HG02970 (cell line): ENCODE results near the gene ARRDC4.
"Not testable (repeated sequence)": the region's sequence is repeated elsewhere in the genome, so short reads cannot be mapped to it uniquely, and the experiment has no call there.

Experiments
- ATAC-seq: cut with Tn5 transposase; IDR thresholded peaks from one replicate; pipeline ENCODE4 v1.9.1; 2021; ENCODE audit warnings: mild to moderate bottlenecking, moderate library complexity, moderate number of reproducible peaks; ENCODE audit not compliant: unreplicated experiment, low FRiP score

The ARRDC4 gene

GRCh38 chr15:97963779-97964178 lies 3.3 kb downstream of the ARRDC4 start:
- no peak for ATAC-seq

- ATAC-seq = no peak
Observed at GRCh38 chr15:97966246-97966645, 5.7 kb downstream of the ARRDC4 start.

GRCh38 chr15:97966924-97967620 lies 6.6 kb downstream of the ARRDC4 start:
- ATAC-seq = no peak

GRCh38 chr15:97967881-97968280 lies 7.4 kb downstream of the ARRDC4 start:
- ATAC-seq = no peak

GRCh38 chr15:97968380-97968779 lies 7.9 kb downstream of the ARRDC4 start:
- ATAC-seq = no peak

- ATAC-seq = no peak
Observed at GRCh38 chr15:97972366-97972765, 11.9 kb downstream of the ARRDC4 start.

GRCh38 chr15:97976129-97976528 lies 15.6 kb downstream of the ARRDC4 start:
- no peak for ATAC-seq

- ATAC-seq = no peak
Observed at GRCh38 chr15:97976766-97977503, 16.4 kb downstream of the ARRDC4 start.

- ATAC-seq = no peak
Observed at GRCh38 chr15:97977734-97978133, 17.2 kb downstream of the ARRDC4 start.

- ATAC-seq = no peak
Observed at GRCh38 chr15:97978401-97979139, 18.1 kb downstream of the ARRDC4 start.

- ATAC-seq = no peak
Observed at GRCh38 chr15:97979140-97979520, 18.6 kb downstream of the ARRDC4 start.

- ATAC-seq = no peak
Observed at GRCh38 chr15:97981058-97981457, 20.6 kb downstream of the ARRDC4 start.

GRCh38 chr15:97981758-97982157 lies 21.3 kb downstream of the ARRDC4 start:
- no peak for ATAC-seq

- ATAC-seq = no peak
Observed at GRCh38 chr15:97984157-97984556, 23.7 kb downstream of the ARRDC4 start.

GRCh38 chr15:97985979-97986378 lies 25.5 kb downstream of the ARRDC4 start:
- ATAC-seq = not testable (repeated sequence)

GRCh38 chr15:97986781-97987180 lies 26.3 kb downstream of the ARRDC4 start:
- no peak for ATAC-seq

GRCh38 chr15:97989299-97989698 lies 28.8 kb downstream of the ARRDC4 start:
- no peak for ATAC-seq

GRCh38 chr15:97991972-97992541 lies 31.6 kb downstream of the ARRDC4 start:
- no peak for ATAC-seq

- ATAC-seq = no peak
Observed at GRCh38 chr15:97992823-97993222, 32.3 kb downstream of the ARRDC4 start.

GRCh38 chr15:97993310-97993738 lies 32.8 kb downstream of the ARRDC4 start:
- no peak for ATAC-seq

- ATAC-seq = no peak
Observed at GRCh38 chr15:97994236-97994635, 33.7 kb downstream of the ARRDC4 start.
